Middle frontal gyrus (tissue), 1 donor: ENCODE data around the gene ADARB2.

Source experiments
- DNase-seq: peaks from one replicate; pipeline ENCODE4 v3.0.0-alpha.2; 2015; ENCODE audit warnings: low spot score; ENCODE audit errors: extremely low spot score

The ADARB2 gene

DNA sequence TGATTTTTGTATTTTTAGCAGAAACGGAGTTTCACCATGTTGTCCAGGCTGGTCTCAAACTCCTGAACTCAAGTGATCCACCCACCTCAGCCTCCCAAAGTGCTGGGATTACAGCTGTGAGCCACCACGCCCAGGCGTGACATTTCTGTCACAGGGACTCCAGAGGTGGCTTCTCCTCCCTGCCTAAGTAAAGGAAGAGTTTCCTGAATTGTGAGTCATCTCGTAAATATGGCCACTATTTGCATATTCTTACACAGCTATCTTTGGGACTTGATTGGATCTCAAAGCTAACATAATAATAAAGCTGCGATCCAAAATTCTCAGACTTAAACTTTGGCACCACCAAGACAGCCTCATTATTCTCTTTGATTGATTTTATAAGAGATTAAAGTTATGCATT lies 50.1 kb downstream of the ADARB2 start:
- no peak for DNase-seq

DNA sequence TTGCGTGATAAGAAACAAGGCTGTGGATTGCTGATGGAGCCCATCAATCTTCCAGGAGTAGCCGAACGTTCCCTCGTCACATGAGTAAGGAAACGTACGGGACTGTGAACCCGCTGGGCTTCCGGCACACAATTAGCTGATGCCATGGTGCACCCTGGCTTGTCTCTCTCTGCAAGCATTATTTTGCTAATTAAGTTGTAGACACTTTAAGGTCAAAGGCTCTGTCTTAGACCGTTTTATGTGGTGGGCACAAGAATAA lies 50.9 kb downstream of the ADARB2 start:
- DNase-seq = no peak

DNA sequence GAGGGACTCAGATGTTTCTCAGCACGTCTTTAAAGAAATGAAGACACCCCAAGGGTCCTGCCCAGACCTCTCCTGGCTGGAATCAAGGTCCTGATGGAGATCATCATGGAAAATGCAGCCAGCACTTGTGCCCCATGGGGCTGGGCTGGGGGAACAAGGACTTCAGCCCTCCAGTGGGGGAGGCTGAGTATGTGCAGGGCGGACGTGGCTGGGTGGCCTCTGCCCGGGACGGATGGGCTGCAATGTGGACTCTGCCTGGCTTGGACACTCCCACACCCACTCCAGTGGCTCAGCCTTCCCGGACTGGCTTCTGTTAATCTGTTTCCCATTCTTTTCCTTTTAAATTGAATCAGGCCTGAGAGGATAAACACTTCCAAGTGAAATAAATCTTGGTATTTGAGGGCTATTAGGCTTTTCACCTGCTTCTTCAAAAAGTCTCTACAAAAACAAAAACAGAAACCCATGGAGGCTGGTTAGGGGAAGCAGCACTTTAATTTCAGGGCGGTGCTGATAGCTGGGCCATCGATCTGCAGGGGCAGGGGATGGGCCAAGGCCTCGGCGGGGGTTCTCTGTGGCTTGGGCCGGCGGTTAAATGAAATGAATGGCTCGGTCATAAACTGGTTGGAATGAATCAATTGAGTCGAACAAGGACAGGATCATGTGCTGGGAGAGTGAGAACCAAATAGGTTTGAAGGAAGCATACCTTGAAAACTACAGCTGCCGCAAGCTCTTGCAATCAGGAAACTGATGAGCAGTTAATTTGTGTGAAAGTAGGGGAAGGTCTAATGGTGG lies 51.4 kb downstream of the ADARB2 start:
- DNase-seq = no peak

DNA sequence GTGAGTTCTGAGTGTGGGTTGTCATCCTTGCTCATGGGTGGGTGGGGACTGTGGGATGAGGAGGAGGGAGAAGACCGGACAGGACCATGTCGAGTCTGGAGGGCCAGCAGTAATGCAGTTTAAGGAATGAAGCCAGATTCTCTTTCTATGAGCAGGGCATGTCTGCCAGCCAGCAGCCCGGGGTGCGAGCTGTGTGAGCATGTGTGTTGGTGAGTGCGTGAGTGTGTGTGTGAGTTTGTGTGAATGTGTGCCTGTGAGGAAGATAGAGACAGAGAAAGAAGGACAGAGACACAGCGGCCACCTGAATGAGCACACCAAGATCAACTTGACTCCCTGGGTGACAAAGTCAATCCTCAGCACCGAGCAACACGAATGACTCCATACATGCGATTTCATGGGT lies 52.3 kb downstream of the ADARB2 start:
- no peak for DNase-seq

DNA sequence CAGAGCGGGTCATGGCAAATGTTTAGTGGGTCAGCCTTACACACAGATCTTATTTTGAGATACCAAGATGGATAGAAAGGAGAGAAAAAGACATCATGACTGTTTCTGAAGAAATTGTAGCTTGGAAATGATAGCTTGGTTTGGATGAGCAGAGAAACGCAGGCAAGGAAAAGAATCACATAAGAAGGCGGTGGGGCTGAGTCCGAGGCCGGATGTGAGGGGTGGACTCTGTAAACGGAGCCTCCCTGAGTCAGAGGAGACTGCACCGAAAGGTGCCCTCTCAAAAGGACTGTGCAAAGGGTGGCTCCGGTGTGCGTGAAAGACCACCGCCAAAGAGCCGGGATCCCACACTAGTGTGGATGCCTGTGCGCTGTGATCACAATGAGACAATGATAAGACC lies 53.7 kb downstream of the ADARB2 start:
- no peak for DNase-seq

DNA sequence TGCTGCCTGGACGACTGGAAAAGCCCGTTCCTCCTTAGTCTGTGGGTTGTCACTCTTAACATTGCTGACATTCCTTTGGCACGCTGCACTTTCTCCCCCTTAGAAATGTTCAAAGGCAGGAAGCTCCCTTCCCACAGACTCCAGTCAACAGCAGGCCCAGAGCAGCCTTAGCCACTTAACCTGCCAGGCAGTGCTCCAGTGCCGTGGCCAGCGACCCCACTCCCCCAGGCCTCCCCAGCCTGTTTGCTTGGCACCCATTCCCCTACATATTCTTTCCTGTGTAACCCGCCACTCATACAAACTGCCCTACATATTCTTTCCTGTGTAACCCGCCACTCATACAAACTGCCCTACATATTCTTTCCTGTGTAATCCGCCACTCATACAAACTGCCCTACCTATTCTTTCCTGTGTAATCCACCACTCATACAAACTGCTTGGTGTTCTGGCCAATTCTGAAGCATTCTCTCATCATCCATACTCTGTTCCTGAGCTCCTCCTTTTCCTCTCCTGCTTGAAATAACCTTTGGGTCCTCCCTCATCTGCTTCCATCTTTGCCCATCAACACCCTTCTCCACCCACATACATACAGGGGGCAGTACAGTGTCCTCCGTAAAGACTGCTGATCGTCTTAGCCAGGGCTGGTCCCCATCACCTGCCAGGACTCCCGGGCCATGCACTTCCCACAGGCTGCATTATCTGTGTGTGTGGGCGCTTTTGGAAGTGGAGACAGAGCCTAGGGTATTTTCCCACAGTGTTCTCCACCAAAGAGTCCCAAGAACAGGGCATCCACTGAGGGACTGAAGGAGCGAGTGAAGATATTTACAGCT lies 57.3 kb downstream of the ADARB2 start:
- no peak for DNase-seq

DNA sequence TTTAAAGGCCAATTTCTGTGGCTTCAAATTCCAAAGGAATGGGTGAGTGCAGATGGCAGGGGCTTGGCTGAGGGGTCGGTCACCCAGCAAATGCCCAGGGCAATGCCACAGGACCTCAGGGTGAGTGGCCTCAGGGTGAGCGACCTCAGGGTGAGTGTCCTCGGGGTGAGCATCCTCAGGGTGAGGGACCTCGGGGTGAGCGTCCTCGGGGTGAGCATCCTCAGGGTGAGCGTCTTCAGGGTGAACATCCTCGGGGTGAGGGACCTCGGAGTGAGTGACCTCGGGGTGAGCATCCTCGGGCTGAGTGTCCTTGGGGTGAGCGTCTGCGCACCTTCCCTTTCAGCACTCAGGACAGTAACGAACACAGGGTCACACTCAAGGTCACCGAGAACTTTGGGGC lies 59.2 kb downstream of the ADARB2 start:
- DNase-seq = no peak

DNA sequence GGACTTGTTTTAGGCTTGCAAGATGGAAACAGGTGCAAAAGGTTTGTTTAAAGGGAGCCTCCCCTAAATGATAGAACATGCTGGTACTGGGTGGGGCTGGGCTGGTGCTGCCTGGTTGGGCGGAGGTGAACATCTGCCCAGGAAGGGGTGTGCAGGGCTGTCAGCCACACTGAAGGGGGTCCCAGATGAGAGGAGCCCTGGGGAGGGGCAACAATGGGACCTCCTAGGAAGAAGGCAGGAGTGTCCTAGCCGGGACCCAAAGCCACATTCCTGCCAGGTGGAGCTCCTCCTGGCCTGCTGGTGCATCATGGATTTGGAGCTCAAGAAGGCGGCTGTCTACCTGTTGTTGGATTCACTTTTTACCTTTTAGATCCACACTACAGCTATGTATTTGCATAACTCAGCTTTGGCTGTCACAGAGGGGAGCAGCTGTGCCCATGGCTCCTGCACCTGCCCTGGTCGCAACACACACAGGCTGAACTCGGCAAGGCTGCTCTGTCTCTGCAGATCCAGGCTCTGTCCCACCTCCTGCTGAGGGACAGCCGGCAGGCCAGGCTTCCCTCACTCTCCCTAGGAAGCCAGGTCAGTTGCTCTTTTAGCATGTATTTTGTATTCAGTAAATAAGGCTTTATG lies 59.9 kb downstream of the ADARB2 start:
- DNase-seq = no peak

DNA sequence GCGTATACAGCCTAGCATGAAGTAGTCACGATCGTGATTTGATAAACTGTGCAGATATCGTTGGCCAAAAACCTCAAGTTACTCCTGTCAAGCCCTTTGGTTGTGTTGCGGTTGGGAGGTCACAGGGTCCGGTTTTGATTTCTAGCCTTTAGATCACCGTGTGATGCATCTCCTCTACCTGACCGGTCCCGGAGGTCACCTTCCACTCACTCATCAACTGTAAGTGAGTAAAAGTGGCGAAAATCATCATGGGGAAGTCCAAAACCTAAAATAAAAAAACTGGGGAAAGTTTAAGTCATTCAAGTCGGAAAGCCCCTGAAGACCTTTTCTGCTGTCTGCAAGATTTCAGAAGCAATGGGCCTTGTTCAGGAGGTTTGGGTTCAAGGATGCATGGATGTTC lies 62.8 kb downstream of the ADARB2 start:
- DNase-seq = no peak

DNA sequence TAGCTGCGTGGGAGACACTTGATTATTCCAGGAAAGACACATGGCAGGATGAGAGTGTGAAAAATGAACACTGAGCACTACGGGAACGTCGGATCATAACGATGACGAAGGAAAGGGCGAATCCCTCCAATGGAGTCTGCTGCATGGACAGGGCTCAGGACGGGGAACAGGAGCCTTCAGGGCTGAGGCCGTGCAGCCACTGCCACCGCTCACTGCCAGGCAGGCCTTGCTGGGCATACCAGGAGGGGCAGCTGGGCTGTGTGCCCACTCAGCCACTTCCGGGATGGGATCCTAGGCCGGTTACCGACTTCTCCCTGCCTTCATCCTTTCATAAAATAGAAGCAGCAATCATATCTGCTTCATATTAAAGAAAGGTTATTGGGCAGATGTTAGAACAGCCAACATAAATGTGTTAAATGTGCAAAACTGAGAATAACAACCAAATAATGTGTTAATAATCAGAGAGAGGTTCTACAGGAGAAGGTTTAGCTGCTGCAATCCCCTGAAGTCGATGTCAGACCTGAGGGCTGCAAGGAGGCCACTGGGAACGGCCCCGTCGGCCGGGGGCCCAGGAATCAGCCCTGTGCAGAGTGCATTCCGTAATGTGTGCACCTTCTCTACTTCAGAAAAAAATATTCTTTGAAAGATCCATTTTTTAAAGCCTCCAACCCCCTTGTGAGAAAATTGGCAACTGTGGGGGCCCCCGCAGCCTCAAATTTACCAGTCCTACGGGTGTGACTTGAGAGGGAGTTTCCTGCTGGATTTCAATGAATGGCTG lies 63.6 kb downstream of the ADARB2 start:
- no peak for DNase-seq

DNA sequence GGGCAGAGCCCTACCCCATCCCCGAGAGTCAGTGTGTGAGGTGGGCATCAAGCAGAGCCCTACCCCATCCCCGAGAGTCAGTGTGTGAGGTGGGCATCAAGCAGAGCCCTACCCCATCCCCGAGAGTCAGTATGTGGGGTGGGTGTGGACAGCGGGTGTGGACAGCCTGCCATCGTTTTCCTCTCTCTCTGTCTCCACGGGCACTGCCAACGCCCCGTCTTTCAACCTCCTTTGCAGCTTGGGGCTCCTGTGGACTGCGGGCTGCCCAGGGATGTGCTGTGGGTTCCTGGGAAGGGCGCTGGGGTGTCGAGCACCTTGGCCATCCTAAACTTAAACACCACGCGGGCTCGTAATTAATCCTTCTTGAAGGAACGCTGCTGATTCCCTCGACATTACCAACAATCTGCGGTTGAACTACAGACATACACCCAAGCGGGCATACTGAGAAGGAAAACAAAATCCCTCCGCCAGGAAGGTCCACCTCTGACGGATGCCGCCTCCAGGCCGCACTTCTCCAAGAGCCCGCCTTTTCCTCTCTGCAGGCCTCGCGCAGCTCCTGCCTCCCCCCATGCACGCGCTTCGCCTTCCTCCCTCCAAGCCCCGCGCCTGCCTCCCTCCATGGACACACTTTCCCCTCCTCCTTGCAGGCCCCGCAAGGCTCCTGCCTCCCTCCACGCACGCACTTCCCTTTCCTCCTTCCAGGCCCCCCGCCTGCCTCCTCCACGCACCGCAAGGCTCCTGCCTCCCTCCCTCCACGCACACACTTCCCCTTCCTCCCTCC lies 65.1 kb downstream of the ADARB2 start:
- DNase-seq = no peak

DNA sequence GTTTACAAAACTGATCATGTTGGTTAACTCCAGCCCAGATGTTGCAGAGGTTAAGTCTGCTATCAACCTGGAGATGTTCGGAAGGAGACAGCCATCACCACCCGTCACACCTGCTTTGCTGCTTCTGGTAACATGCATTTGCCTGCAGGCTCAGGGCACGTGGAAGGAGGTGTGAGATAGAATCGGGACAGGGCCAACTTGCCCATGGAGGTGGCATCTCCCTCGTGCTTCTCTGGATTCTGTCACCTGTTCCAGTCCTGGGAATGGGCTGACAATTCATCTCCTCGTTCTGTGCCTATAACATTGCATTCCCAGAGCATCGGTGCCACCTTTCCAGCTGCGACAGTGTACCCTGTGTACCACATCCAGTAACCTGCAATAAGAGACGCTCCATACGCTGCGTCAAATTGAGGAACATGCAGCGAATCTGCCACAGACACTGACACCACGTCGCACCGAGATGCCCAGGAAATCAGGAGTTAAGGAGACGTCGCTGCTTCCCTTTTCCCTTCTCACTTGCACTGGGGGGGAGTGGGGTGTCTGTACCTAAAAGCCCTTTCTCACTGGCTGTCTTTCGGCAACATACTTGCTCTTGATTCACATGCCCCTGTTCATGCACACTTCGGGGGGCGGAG lies 65.8 kb downstream of the ADARB2 start:
- DNase-seq = no peak

DNA sequence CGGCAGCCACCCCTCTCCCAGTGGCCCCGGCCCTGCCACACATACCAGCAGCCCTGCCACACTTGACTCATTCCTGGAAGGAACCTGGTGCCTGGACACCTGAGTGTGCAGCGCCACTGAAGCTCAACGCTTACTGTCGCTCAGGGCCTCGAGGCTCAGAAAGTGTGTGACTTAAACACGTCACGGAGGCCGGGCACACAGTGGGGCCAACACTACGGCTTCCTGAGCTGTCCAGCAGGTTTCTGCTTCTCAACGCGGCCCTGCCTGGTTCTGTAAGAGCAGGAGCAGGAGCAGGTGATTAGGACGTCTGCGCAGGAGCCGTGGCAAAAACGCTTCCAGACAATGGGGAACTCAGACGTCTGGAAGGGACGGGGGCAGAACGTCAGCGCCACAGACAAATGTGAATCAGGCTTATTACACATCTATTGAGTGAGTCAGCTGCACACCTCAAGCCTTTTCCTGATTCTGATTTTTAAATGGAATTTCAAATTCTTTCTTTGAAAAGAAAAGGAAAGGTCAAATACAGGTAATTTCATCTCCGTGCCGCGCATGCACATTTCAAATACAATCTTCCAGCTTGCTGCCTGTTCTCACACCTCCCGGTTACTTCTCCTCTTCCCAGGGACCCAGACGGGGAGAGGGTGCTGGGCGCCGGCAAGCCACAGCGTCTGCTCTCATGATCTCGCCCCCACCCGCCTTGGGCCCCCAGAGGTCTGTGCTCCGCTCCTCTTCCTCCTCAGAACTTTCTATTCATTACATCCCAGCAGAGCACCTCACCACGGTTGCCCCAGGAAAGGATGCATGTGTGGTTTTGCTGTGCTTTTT lies 66.6 kb downstream of the ADARB2 start:
- no peak for DNase-seq

DNA sequence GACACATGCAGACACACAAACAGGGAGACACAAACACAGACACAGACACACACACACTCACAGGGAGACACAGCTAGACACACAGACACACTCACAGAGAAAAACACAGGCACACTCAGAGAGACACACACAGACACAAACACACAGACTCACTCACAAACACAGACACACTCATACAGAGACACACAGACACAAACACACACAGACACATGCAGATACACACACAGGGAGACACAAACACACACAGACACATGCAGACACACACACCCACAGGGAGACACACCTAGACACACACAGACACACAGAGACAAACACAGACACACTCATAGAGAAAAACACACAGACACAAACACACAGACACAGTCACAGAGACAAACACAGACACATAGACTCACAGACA lies 67.9 kb downstream of the ADARB2 start:
- no peak for DNase-seq

DNA sequence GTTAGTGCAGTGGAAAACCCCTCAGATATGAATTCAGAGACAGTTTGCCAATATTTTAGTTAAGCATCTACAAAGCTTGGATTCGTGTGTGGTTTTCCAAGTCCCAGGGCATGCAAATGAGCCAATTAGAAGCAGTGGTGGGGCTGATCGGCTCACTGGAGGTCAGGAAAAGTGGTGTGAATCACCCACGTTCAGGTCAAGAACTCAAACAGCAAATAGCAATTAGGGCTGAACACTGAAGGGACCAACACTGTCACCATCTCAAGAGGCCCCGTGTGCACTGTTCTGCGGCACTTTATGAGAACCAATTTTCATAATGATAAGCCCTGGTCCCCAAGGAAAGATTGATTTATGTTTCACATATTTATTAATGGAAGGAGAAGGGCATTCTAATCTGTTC lies 68.9 kb downstream of the ADARB2 start:
- DNase-seq = no peak

DNA sequence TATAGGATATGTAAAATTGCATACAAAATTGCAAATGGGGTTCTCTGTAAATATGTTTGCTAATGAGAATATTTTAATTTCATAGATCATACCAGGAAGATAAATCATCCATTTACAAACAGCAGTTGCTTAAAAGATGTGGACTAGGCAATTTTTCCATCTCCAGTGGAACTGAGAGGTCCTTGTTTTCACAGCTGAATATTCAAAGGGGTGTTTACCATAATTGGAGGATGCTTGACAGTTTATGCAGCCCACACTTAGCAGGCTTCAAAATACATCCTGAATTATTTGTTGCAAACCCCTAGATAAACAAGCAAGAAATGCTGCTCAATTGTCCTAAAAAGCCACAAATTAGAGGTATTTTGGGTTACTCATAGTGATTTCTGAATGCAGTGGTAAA lies 69.9 kb downstream of the ADARB2 start:
- DNase-seq = no peak

DNA sequence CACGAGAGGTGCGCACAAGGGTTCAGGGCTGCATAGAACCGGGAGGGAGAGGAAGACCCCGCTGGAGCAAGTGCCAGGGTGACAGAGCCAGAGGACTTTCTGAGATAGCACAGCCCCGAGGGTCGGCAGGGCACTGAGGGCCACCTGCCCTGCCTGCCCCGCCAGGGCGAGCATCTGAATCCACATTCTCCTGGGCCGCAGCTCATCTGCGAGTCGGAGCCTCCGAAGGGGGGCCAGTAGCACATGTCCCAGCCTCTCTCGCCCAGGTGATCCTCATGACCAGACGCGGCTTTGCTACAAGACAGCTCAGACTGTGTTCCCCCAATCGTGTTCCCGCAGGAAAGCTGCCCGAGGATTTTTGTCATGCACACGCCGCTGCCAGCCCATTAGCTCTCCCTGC lies 71.2 kb downstream of the ADARB2 start:
- no peak for DNase-seq

DNA sequence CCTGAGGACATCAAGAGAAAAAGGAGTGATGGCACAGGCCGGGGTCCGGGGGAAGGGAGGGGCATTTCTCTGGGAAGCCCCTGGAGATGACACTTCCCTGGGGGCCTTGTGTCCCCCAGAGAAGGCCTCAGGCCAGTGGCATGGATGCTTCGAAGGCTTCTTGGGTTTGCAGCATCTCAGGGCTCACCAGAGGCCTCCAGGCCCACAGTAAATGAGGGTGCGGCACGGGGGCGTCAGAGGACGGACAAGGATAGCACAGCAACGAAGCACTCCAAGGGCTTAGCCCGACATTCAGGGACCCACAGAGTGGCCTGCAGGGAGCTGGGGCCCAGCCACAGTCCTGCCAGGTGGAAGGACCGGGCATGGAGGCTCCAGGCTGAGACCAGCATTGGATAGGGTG lies 71.6 kb downstream of the ADARB2 start:
- DNase-seq = no peak

DNA sequence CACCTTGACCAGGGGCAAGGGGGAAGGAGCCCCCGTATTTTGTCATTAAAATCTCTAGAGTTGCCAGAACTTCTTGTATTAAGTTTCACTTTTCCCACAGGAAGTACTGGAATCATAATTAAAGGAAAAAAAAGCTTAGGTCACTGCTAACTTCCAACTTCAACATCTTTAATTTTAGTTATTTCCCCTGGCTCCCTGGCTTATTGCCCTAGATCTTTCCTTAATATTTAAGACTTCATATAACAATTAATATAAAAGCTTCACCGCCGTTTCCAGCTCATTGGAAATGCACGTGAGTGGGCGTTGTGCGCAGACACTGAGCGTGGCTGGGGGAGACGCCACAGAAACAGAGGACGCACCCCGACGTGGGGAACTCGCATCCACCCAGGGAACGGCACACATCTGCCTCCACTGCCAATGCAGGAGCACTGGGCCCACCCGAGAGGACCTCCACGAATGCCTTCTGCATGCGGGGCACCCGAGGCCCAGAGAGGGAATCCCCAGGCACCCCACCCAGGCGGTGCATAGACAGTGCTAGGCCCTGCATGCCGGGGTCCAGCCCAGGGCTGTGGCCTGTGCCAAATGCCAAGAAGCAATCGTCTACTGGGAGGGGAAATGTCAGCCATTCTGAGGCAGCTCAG lies 72.2 kb downstream of the ADARB2 start:
- no peak for DNase-seq
